GM12878 (cell line): ENCODE data around the gene SPACDR. TPM values are rescaled to one million over a fixed set of nuclear protein-coding genes. Genes with fewer than 3 reads are reported as not detected.

Source experiments
- ATAC-seq: fragments of 200-7000 bp; cut with Tn5 transposase; 3 replicates; pipeline ENCODE4 v1.9.1; 2020; ENCODE audit warnings: mild to moderate bottlenecking, moderate library complexity
- BruUV-seq: library from RNA; stranded (reverse); fragments of 400-500 nt; replicated peaks from 2 replicates; lab custom pipeline; 2021; lab: Mats Ljungman, UMichigan
- CTCF ChIA-PET: fragments of 300-600 bp; sonication (Branson Sonifier 250); formaldehyde crosslinking; extraction: SDS; loops from one replicate; lab custom pipeline; 2021; ENCODE audit warnings: inconsistent platforms; lab: Yijun Ruan, JAX
- POLR2A ChIA-PET: fragments of 350-600 bp; formaldehyde crosslinking; extraction: SDS; loops from one replicate; lab custom pipeline; 2021; ENCODE audit warnings: inconsistent platforms; lab: Charles Lee
- RAD21 ChIA-PET: fragments of 300-600 bp; sonication (Branson Sonifier 250); formaldehyde crosslinking; loops from one replicate; lab custom pipeline; 2023; ENCODE audit warnings: antibody characterized with exemption; ENCODE audit not compliant: unreplicated experiment; lab: Charles Lee
- SMC1A ChIA-PET: fragments of 300-600 bp; sonication (Branson Sonifier 250); formaldehyde crosslinking; loops from one replicate; lab custom pipeline; 2023; ENCODE audit not compliant: unreplicated experiment, uncharacterized antibody; lab: Charles Lee
- DNase-seq: peaks from one replicate; pipeline ENCODE4 v3.0.0-alpha.2; 2011; ENCODE audit warnings: low read depth, low spot score
- FAIRE-seq: peaks from 3 replicates; lab custom pipeline; 2011; peaks lifted over from hg19 to GRCh38; lab: Jason Lieb, UNC
- H2AFZ ChIP-seq: 2 replicates; pipeline ENCODE4 v1.6.0; 2011; ENCODE audit warnings: low read depth, low read length, control low read depth; ENCODE audit not compliant: control insufficient read depth
- H3K27ac ChIP-seq: 2 replicates; pipeline ENCODE4 v1.5.1; 2011; ENCODE audit warnings: control low read depth; ENCODE audit not compliant: control insufficient read depth, insufficient read depth
- H3K27me3 ChIP-seq, 2 experiments: replicated peaks in 1 of 2; 2 replicates each; pipeline versions ENCODE4 v1.6.0 to v1.6.1; 2011; ENCODE audit warnings: low read length in 1 of 2; ENCODE audit not compliant: control insufficient read depth in 2 of 2, insufficient read depth in 2 of 2
- H3K36me3 ChIP-seq, 2 experiments: 2 replicates each; pipeline ENCODE4 v1.5.1; 2011; ENCODE audit warnings: low read length in 1 of 2; ENCODE audit not compliant: control insufficient read depth in 2 of 2, insufficient read depth in 2 of 2
- H3K4me1 ChIP-seq: 2 replicates; pipeline ENCODE4 v1.6.1; 2011; ENCODE audit warnings: mild to moderate bottlenecking, low read length, moderate library complexity, mixed read lengths; ENCODE audit not compliant: control insufficient read depth, insufficient read depth
- H3K4me2 ChIP-seq: 2 replicates; pipeline ENCODE4 v1.6.0; 2011; ENCODE audit warnings: control low read depth; ENCODE audit not compliant: control insufficient read depth, insufficient read depth
- H3K4me3 ChIP-seq: fragments of 200-600 bp; sonication (generic); 2 replicates; pipeline ENCODE4 v1.5.1; 2016
- H3K79me2 ChIP-seq: 2 replicates; pipeline ENCODE4 v1.6.0; 2011; ENCODE audit warnings: low read length; ENCODE audit not compliant: control insufficient read depth, insufficient read depth
- H3K9ac ChIP-seq: 2 replicates; pipeline ENCODE4 v1.8.0; 2011; ENCODE audit warnings: low read length, control low read depth, mixed read lengths; ENCODE audit not compliant: control insufficient read depth, insufficient read depth
- H3K9me3 ChIP-seq: replicated peaks from 3 replicates; pipeline ENCODE4 v1.5.1; 2011; ENCODE audit warnings: mild to moderate bottlenecking, low read length; ENCODE audit not compliant: control insufficient read depth, insufficient read depth
- H4K20me1 ChIP-seq: 2 replicates; pipeline ENCODE4 v1.6.0; 2011; ENCODE audit not compliant: control insufficient read depth, insufficient read depth
- ELK1 ChIP-seq: IDR thresholded peaks from 2 replicates; pipeline ENCODE4 v1.6.1; 2012; ENCODE audit warnings: low read depth, low read length, improper control_type of control experiment
- HDAC2 ChIP-seq: fragments of 200-600 bp; sonication (generic); IDR thresholded peaks from 2 replicates; pipeline ENCODE4 v1.6.1; 2017
- MTA2 ChIP-seq: fragments of 450-650 bp; IDR thresholded peaks from 2 replicates; pipeline ENCODE4 v1.6.1; 2016; ENCODE audit warnings: low read depth, mild to moderate bottlenecking, moderate library complexity
- POLR2AphosphoS5 ChIP-seq: IDR thresholded peaks from 2 replicates; pipeline ENCODE4 v1.6.1; 2011; ENCODE audit warnings: mild to moderate bottlenecking, low read length, inconsistent platforms
- TCF3 ChIP-seq: IDR thresholded peaks from 2 replicates; pipeline ENCODE4 v1.6.1; 2012; ENCODE audit warnings: low read depth, mild to moderate bottlenecking, low read length, borderline replicate concordance; ENCODE audit not compliant: insufficient read depth
- ZBTB33 ChIP-seq: fragments of 450-650 bp; IDR thresholded peaks from 2 replicates; pipeline ENCODE4 v1.6.1; 2017; ENCODE audit warnings: mild to moderate bottlenecking
- ZNF217 ChIP-seq: fragments of 450-650 bp; IDR thresholded peaks from 2 replicates; pipeline ENCODE4 v1.6.1; 2017; ENCODE audit warnings: antibody characterized with exemption, mild to moderate bottlenecking
- WGBS: methylation state at CpG from one replicate; pipeline ENCODE4 v1.1.6; 2016; ENCODE audit warnings: low lambda C conversion rate; ENCODE audit not compliant: insufficient replicate concordance, insufficient coverage; ENCODE audit errors: missing lambda C conversion rate; 5-methylcytosine and 5-hydroxymethylcytosine counted together
- in situ Hi-C: fragments of 300-500 bp; cut with MboI; formaldehyde crosslinking; loops from 9 replicates; pipeline ENCODE4 v1.14.3; 2018; ENCODE audit warnings: mixed read lengths
- intact Hi-C: fragments of 100-400 bp; cut with micrococcal nuclease; formaldehyde crosslinking; loops from one replicate; pipeline ENCODE4 v1.14.2; 2022; ENCODE audit not compliant: unreplicated experiment
- polyA plus RNA-seq, 11 experiments: library from polyadenylated mRNA; depleted of rRNA in 4 of 11; unstranded in 6 of 11; stranded (reverse) in 5 of 11; fragments of >200 nt; fragmentation: Nextera tagmentation in 4 of 11; fragmentation: Illumina TruSeq in 1 of 11; extraction: Ambion mirVana in 4 of 11; extraction: Trizol in 1 of 11; gene quantifications; 1 replicate in 1 of 11; 2 replicates in 10 of 11; pipeline versions ENCODE4 v1.2.1 to v1.2.3, GENCODE V29; 2011 to 2016; ENCODE audit warnings: inconsistent platforms in 2 of 11, missing spikeins in 2 of 11, low read depth in 1 of 11
- total RNA-seq, 4 experiments: library from RNA; depleted of rRNA in 3 of 4; stranded (reverse); fragments of >200 nt in 3 of 4; fragmentation: Illumina TruSeq in 1 of 4; extraction: Trizol in 1 of 4; gene quantifications; 2 replicates each; pipeline versions ENCODE4 v1.2.1 to v1.2.3, GENCODE V29; 2013 to 2021
- TF ChIP-seq, protein P1 (sequence below): fragments of 450-650 bp; IDR thresholded peaks from 2 replicates; pipeline ENCODE4 v1.6.1; 2016; ENCODE audit warnings: mild to moderate bottlenecking, moderate library complexity, borderline replicate concordance

The SPACDR gene
- total and polyA plus RNA-seq, 10 of the 15 experiments (the other 5 are each of a cell fraction or from before 2014, with no cell fraction given): 0.18 to 1.5 (median 0.63) TPM

GRCh38 chr7:100434297-100435144, 29.5 kb downstream of the SPACDR start:
- ChIA-PET POLR2A (interaction anchor here (1.0 to 1.6 kb wide), 5 partner anchors 10 to 47 kb away, joined by 3 to 5 read pairs (median 4); no protein-coding TSS in a partner anchor), RAD21 (interaction anchor here (0.7 kb wide), 1 partner anchor 271 kb away, joined by 3 read pairs; no protein-coding TSS in a partner anchor), CTCF (interaction anchor here (0.5 to 1.9 kb wide), 7 partner anchors 8 to 125 kb away, joined by 3 to 8 read pairs (median 4); no protein-coding TSS in a partner anchor), SMC1A (interaction anchor here (0.6 to 1.4 kb wide), 6 partner anchors 16 to 69 kb away, joined by 3 to 6 read pairs (median 3); no protein-coding TSS in a partner anchor)
- Histone ChIP-seq H3K4me2 (peak overlapping the region; percentile 94), H3K4me3 (peak overlapping the region; percentile 91), H3K27me3 (no peaks in the 10 kb centered on the region), H3K79me2 (peaks cover 54% of the 10 kb centered on the region), H3K4me1 (peaks cover 24% of the 10 kb centered on the region), H3K9me3 (no peaks in the 10 kb centered on the region), H3K27ac (peak overlapping the region; percentile 92), H3K9ac (peak overlapping the region; percentile 83), H4K20me1 (no peaks in the 10 kb centered on the region), H3K36me3 (peaks cover 5 to 16% of the 10 kb centered on the region in 2 experiments; a peak in 3 of 4 replicates), H2AFZ (no peak overlapping the region)
- TF ChIP-seq ZNF217: no peak
- TF ChIP-seq ZBTB33: 0 out of 2 replicates have a peak, but pooled peaks have one; percentile 15
- TF ChIP-seq TCF3: no peak
- TF ChIP-seq HDAC2: no peak
- TF ChIP-seq POLR2AphosphoS5: no peak
- no peak for TF ChIP-seq MTA2
- no peak for TF ChIP-seq ELK1
- TF ChIP-seq, protein P1, sequence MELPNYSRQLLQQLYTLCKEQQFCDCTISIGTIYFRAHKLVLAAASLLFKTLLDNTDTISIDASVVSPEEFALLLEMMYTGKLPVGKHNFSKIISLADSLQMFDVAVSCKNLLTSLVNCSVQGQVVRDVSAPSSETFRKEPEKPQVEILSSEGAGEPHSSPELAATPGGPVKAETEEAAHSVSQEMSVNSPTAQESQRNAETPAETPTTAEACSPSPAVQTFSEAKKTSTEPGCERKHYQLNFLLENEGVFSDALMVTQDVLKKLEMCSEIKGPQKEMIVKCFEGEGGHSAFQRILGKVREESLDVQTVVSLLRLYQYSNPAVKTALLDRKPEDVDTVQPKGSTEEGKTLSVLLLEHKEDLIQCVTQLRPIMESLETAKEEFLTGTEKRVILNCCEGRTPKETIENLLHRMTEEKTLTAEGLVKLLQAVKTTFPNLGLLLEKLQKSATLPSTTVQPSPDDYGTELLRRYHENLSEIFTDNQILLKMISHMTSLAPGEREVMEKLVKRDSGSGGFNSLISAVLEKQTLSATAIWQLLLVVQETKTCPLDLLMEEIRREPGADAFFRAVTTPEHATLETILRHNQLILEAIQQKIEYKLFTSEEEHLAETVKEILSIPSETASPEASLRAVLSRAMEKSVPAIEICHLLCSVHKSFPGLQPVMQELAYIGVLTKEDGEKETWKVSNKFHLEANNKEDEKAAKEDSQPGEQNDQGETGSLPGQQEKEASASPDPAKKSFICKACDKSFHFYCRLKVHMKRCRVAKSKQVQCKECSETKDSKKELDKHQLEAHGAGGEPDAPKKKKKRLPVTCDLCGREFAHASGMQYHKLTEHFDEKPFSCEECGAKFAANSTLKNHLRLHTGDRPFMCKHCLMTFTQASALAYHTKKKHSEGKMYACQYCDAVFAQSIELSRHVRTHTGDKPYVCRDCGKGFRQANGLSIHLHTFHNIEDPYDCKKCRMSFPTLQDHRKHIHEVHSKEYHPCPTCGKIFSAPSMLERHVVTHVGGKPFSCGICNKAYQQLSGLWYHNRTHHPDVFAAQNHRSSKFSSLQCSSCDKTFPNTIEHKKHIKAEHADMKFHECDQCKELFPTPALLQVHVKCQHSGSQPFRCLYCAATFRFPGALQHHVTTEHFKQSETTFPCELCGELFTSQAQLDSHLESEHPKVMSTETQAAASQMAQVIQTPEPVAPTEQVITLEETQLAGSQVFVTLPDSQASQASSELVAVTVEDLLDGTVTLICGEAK: no peak
- DNase-seq (no peak), ATAC-seq (no peak), FAIRE-seq (no peak)
- intact Hi-C loops (no loop called here), in situ Hi-C loops (no loop called here)
- BruUV-seq: no TSS peak
- WGBS: 62% methylated on average over 22 of the region's 22 CpGs
